HepG2 (cell line): Measurements from ENCODE around the gene ARPC5. TPM values are rescaled to one million over a fixed set of nuclear protein-coding genes. Genes with fewer than 3 reads are reported as not detected.

Experiments
- BRD4 ChIP-seq: sonication (generic); formaldehyde crosslinking; IDR thresholded peaks from 2 replicates; pipeline ENCODE4 v1.4.0; 2020; ENCODE audit warnings: missing genetic modification reagents
- CSRNP1 ChIP-seq: sonication (generic); formaldehyde crosslinking; IDR thresholded peaks from 2 replicates; pipeline ENCODE4 v1.8.1; 2023; ENCODE audit warnings: mild to moderate bottlenecking, missing genetic modification reagents
- HES4 ChIP-seq: sonication (generic); formaldehyde crosslinking; IDR thresholded peaks from 2 replicates; pipeline ENCODE4 v1.9.0; 2021; ENCODE audit warnings: mild to moderate bottlenecking, missing genetic modification reagents, borderline replicate concordance
- HHEX ChIP-seq: IDR thresholded peaks from 2 replicates; pipeline ENCODE4 v1.6.1; 2016; ENCODE audit warnings: control low read depth
- IKZF1 ChIP-seq: fragments of 450-650 bp; IDR thresholded peaks from 2 replicates; pipeline ENCODE4 v1.7.1; 2016
- MXI1 ChIP-seq: IDR thresholded peaks from 3 replicates; pipeline ENCODE4 v1.6.1; 2012; ENCODE audit warnings: low read depth, low read length, inconsistent platforms, borderline replicate concordance
- NR1H2 ChIP-seq: sonication (generic); formaldehyde crosslinking; IDR thresholded peaks from 2 replicates; pipeline ENCODE4 v1.8.1; 2022; ENCODE audit warnings: low read depth, missing genetic modification reagents, borderline replicate concordance
- PAWR ChIP-seq: sonication (generic); formaldehyde crosslinking; IDR thresholded peaks from 2 replicates; pipeline ENCODE4 v1.4.0; 2020; ENCODE audit warnings: missing genetic modification reagents, mild to moderate bottlenecking, borderline replicate concordance
- SMAD3 ChIP-seq: sonication (generic); formaldehyde crosslinking; IDR thresholded peaks from 2 replicates; pipeline ENCODE4 v1.4.0; 2020; ENCODE audit warnings: missing genetic modification reagents
- SNRNP70 ChIP-seq: fragments of 200-400 bp; formaldehyde crosslinking; IDR thresholded peaks from 2 replicates; pipeline ENCODE4 v1.6.1; 2017; ENCODE audit warnings: mild to moderate bottlenecking, low read depth, low read length, moderate library complexity
- SRSF1 ChIP-seq: fragments of 200-400 bp; formaldehyde crosslinking; optimal IDR thresholded peaks from 2 replicates; pipeline ENCODE3; 2017; ENCODE audit warnings: mild to moderate bottlenecking, low read depth, low read length, moderate library complexity
- STAT5B ChIP-seq: sonication (generic); formaldehyde crosslinking; IDR thresholded peaks from 2 replicates; pipeline ENCODE4 v1.4.0; 2020; ENCODE audit warnings: missing genetic modification reagents
- ZFP91 ChIP-seq: sonication (generic); formaldehyde crosslinking; IDR thresholded peaks from 2 replicates; pipeline ENCODE4 v1.9.0; 2022; ENCODE audit warnings: missing genetic modification reagents, mild to moderate bottlenecking, borderline replicate concordance
- ZNF12 ChIP-seq: sonication (generic); formaldehyde crosslinking; IDR thresholded peaks from 2 replicates; pipeline ENCODE4 v1.5.0; 2020; ENCODE audit warnings: missing genetic modification reagents
- ZNF253 ChIP-seq: sonication (generic); formaldehyde crosslinking; IDR thresholded peaks from 2 replicates; pipeline ENCODE4 v1.8.0; 2022; ENCODE audit warnings: mild to moderate bottlenecking, missing genetic modification reagents, borderline replicate concordance
- ZNF263 ChIP-seq: sonication (generic); formaldehyde crosslinking; IDR thresholded peaks from 2 replicates; pipeline ENCODE4 v1.4.0; 2020; ENCODE audit warnings: missing genetic modification reagents
- ZNF557 ChIP-seq: sonication (generic); formaldehyde crosslinking; IDR thresholded peaks from 2 replicates; pipeline ENCODE4 v1.4.0; 2020; ENCODE audit warnings: missing genetic modification reagents
- ZNF558 ChIP-seq: sonication (generic); formaldehyde crosslinking; IDR thresholded peaks from 2 replicates; pipeline ENCODE4 v1.9.0; 2022; ENCODE audit warnings: mild to moderate bottlenecking, missing genetic modification reagents, borderline replicate concordance
- ZNF788 ChIP-seq: sonication (generic); formaldehyde crosslinking; IDR thresholded peaks from 2 replicates; pipeline ENCODE4 v1.5.0; 2020; ENCODE audit warnings: mild to moderate bottlenecking, missing genetic modification reagents, borderline replicate concordance
- ZNF83 ChIP-seq: sonication (generic); formaldehyde crosslinking; IDR thresholded peaks from 2 replicates; pipeline ENCODE4 v1.4.0; 2020; ENCODE audit warnings: missing genetic modification reagents, mild to moderate bottlenecking, borderline replicate concordance
- polyA plus RNA-seq, 8 experiments: library from polyadenylated mRNA; depleted of rRNA in 3 of 8; stranded (reverse) in 7 of 8; unstranded in 1 of 8; fragments of >200 nt; fragmentation: Illumina TruSeq in 4 of 8; extraction: Trizol in 4 of 8; gene quantifications; 2 replicates each; pipeline versions ENCODE4 v1.2.1 to v1.2.3, GENCODE V29; 2011 to 2016; ENCODE audit warnings: low read depth in 4 of 8, missing spikeins in 1 of 8, mixed read lengths in 1 of 8; ENCODE audit not compliant: insufficient read depth in 1 of 8
- total RNA-seq, 5 experiments: library from RNA; depleted of rRNA; stranded (reverse); fragments of >200 nt; fragmentation: Illumina TruSeq; extraction: Trizol; gene quantifications; 2 replicates each; pipeline ENCODE4 v1.2.3, GENCODE V29; 2016; ENCODE audit warnings: low read depth in 1 of 5
- TF ChIP-seq, protein P1 (sequence below): sonication (generic); formaldehyde crosslinking; IDR thresholded peaks from 2 replicates; pipeline ENCODE4 v1.4.0; 2020; ENCODE audit warnings: missing genetic modification reagents
- TF ChIP-seq, protein P2 (sequence below): sonication (generic); formaldehyde crosslinking; IDR thresholded peaks from 2 replicates; pipeline ENCODE4 v1.5.0; 2020; ENCODE audit warnings: mild to moderate bottlenecking, missing genetic modification reagents

Gene ARPC5
- total and polyA plus RNA-seq, 2 of the 13 experiments (the other 11 are each of a cell fraction or from before 2014, with no cell fraction given) = 48.4 to 106 TPM

DNA sequence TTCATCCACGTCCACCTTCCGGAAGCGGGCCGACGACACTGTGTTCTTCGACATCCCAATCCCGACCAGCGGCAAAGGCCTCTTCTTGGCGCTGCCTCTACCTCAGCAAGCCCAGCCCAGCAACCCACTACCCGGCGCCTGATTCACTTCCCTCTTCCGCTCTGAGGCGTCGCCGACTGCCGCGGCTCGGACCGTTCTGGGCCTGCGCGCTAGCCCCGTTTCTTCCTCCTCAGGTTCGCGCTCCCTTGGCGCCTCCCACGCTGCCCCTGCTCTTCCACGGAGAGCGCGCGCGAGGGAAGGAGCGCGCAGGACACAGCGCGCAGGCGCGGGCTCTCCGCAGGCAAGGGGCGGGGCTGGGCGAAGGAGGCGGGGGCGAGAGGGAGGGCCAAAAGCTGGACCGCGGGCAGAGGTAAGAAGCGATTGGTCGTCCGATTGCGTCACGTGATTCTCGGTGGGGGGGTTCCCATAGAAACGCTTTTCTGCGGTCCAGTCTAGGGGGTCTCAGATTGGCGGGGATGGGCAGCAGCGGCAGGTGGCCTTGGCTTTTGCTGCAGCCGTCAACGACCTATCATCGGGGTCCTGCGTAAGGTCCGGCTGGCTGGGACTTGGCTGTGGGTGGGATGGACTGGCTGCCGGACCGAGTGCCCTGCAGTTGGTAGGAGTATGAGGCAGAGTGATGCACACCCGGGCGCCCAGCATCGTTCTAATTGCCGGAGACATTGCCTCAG, at the start of gene ARPC5 (continued):
- TF ChIP-seq ZNF557 (CRISPR knock-in tag) = no peak
- no peak for TF ChIP-seq NR1H2 (CRISPR knock-in tag)
- peak; percentile 81; the same call in 1 of the 2 replicates for TF ChIP-seq ZNF788 (CRISPR knock-in tag)
- TF ChIP-seq ZNF263 (CRISPR knock-in tag) = no peak
- no peak for TF ChIP-seq HHEX (CRISPR knock-in tag)
- TF ChIP-seq MXI1 = peak; percentile 68; the same call in 1 of the 3 replicates
- peak; percentile 47 for TF ChIP-seq SRSF1
- TF ChIP-seq ZNF12 (CRISPR knock-in tag) = no peak
- TF ChIP-seq STAT5B = no peak
- peak; percentile 74; the same call in 1 of the 2 replicates for TF ChIP-seq ZNF83 (CRISPR knock-in tag)
- peak; percentile 65; the same call in 1 of the 2 replicates for TF ChIP-seq ZFP91 (CRISPR knock-in tag)
- no peak for TF ChIP-seq IKZF1
- TF ChIP-seq PAWR = no peak
- TF ChIP-seq, protein P1, sequence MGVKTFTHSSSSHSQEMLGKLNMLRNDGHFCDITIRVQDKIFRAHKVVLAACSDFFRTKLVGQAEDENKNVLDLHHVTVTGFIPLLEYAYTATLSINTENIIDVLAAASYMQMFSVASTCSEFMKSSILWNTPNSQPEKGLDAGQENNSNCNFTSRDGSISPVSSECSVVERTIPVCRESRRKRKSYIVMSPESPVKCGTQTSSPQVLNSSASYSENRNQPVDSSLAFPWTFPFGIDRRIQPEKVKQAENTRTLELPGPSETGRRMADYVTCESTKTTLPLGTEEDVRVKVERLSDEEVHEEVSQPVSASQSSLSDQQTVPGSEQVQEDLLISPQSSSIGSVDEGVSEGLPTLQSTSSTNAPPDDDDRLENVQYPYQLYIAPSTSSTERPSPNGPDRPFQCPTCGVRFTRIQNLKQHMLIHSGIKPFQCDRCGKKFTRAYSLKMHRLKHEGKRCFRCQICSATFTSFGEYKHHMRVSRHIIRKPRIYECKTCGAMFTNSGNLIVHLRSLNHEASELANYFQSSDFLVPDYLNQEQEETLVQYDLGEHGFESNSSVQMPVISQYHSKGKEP (CRISPR knock-in tag) = no peak
- no peak for TF ChIP-seq ZNF253 (CRISPR knock-in tag)
- TF ChIP-seq, protein P2, sequence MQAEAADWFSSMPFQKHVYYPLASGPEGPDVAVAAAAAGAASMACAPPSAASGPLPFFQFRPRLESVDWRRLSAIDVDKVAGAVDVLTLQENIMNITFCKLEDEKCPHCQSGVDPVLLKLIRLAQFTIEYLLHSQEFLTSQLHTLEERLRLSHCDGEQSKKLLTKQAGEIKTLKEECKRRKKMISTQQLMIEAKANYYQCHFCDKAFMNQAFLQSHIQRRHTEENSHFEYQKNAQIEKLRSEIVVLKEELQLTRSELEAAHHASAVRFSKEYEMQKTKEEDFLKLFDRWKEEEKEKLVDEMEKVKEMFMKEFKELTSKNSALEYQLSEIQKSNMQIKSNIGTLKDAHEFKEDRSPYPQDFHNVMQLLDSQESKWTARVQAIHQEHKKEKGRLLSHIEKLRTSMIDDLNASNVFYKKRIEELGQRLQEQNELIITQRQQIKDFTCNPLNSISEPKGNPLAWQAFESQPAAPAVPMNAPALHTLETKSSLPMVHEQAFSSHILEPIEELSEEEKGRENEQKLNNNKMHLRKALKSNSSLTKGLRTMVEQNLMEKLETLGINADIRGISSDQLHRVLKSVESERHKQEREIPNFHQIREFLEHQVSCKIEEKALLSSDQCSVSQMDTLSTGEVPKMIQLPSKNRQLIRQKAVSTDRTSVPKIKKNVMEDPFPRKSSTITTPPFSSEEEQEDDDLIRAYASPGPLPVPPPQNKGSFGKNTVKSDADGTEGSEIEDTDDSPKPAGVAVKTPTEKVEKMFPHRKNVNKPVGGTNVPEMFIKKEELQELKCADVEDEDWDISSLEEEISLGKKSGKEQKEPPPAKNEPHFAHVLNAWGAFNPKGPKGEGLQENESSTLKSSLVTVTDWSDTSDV = no peak
- TF ChIP-seq SMAD3 (CRISPR knock-in tag) = no peak
- TF ChIP-seq CSRNP1 (CRISPR knock-in tag) = no peak; the same call in 1 of the 2 replicates
- no peak for TF ChIP-seq HES4
- no peak for TF ChIP-seq SNRNP70
- TF ChIP-seq ZNF558 (CRISPR knock-in tag) = no peak; the same call in 1 of the 2 replicates
- TF ChIP-seq BRD4 (CRISPR knock-in tag) = no peak; the same call in 1 of the 2 replicates
